SK-N-SH (cell line): ENCODE data around the gene CD69. TPM values are rescaled to one million over a fixed set of nuclear protein-coding genes. Genes with fewer than 3 reads are reported as not detected.

Experiments used
- CTCF ChIA-PET: fragments of 300-600, 350-600 bp; formaldehyde crosslinking; extraction: SDS; loops from one replicate; lab custom pipeline; 2021; lab: Yijun Ruan, JAX
- POLR2A ChIA-PET: fragments of 350-600 bp; sonication (Branson Sonifier 250); formaldehyde crosslinking; extraction: SDS; loops from one replicate; lab custom pipeline; 2020; ENCODE audit warnings: antibody characterized with exemption, inconsistent platforms; lab: Yijun Ruan, JAX
- DNase-seq: peaks from one replicate; pipeline ENCODE4 v3.0.0; 2012
- H2AFZ ChIP-seq: fragments of 200-600 bp; sonication (generic); 2 replicates; pipeline ENCODE4 v1.8.1; 2016; ENCODE audit warnings: antibody characterized with exemption, mild to moderate bottlenecking, low read depth
- H3F3A ChIP-seq: fragments of 200-600 bp; sonication (generic); replicated peaks from 2 replicates; pipeline ENCODE3; 2016; ENCODE audit warnings: antibody characterized with exemption, mild to moderate bottlenecking; ENCODE audit not compliant: insufficient read depth
- H3K27ac ChIP-seq, 2 experiments: fragments of 200-500 bp in 1 of 2; fragments of 200-600 bp in 1 of 2; sonication (Bioruptor generic) in 1 of 2; sonication (generic), shearing (Covaris generic) in 1 of 2; 2 replicates each; pipeline versions ENCODE4 v1.5.1 to v1.6.1; 2014 to 2016; ENCODE audit warnings: low read depth in 2 of 2, inconsistent platforms in 1 of 2, low read length in 1 of 2, mild to moderate bottlenecking in 1 of 2, mixed read lengths in 1 of 2
- H3K27me3 ChIP-seq: fragments of 200-600 bp; sonication (generic), shearing (Covaris generic); 2 replicates; pipeline ENCODE4 v1.6.1; 2016; ENCODE audit warnings: mixed run types; ENCODE audit not compliant: insufficient read depth
- H3K36me3 ChIP-seq, 2 experiments: fragments of 200-500 bp in 1 of 2; fragments of 200-600 bp in 1 of 2; sonication (Bioruptor generic) in 1 of 2; sonication (generic) in 1 of 2; replicated peaks in 1 of 2; 2 replicates each; pipeline versions ENCODE3 to v1.5.1; 2014 to 2016; ENCODE audit warnings: low read length in 1 of 2, mild to moderate bottlenecking in 1 of 2; ENCODE audit not compliant: insufficient read depth in 2 of 2, control insufficient read depth in 1 of 2
- H3K4me1 ChIP-seq, 2 experiments: fragments of 200-500 bp in 1 of 2; fragments of 200-600 bp in 1 of 2; sonication (Bioruptor generic) in 1 of 2; sonication (generic), shearing (Covaris generic) in 1 of 2; 2 replicates each; pipeline versions ENCODE4 v1.5.1 to v1.6.1; 2014 to 2016; ENCODE audit warnings: low read depth in 1 of 2, low read length in 1 of 2, mixed run types in 1 of 2; ENCODE audit not compliant: insufficient read depth in 2 of 2, control insufficient read depth in 1 of 2
- H3K4me2 ChIP-seq: fragments of 200-600 bp; sonication (generic), shearing (Covaris generic); 2 replicates; pipeline ENCODE4 v1.6.1; 2017; ENCODE audit warnings: mixed run types
- H3K4me3 ChIP-seq, 2 experiments: fragments of 200-500 bp in 1 of 2; fragments of 200-600 bp in 1 of 2; sonication (Bioruptor generic) in 1 of 2; sonication (generic), shearing (Covaris generic) in 1 of 2; 2 replicates each; pipeline versions ENCODE4 v1.5.1 to v1.8.1; 2014 to 2016; ENCODE audit warnings: low read depth in 2 of 2, inconsistent platforms in 1 of 2, low read length in 1 of 2, mild to moderate bottlenecking in 1 of 2, mixed read lengths in 1 of 2, moderate library complexity in 1 of 2
- H3K79me2 ChIP-seq: fragments of 200-600 bp; sonication (generic); 2 replicates; pipeline ENCODE4 v1.8.1; 2017; ENCODE audit warnings: mild to moderate bottlenecking; ENCODE audit not compliant: insufficient read depth
- H3K9ac ChIP-seq: fragments of 200-600 bp; sonication (generic); 2 replicates; pipeline ENCODE4 v1.6.1; 2017; ENCODE audit warnings: mixed run types
- H3K9me2 ChIP-seq: fragments of 200-600 bp; sonication (generic); 2 replicates; pipeline ENCODE4 v1.6.1; 2017; ENCODE audit warnings: mixed run types
- H3K9me3 ChIP-seq: fragments of 200-600 bp; sonication (generic); 2 replicates; pipeline ENCODE4 v1.6.1; 2017; ENCODE audit warnings: mixed run types, mild to moderate bottlenecking, moderate library complexity
- H4K20me1 ChIP-seq: fragments of 200-600 bp; sonication (generic); 2 replicates; pipeline ENCODE4 v1.6.1; 2017; ENCODE audit warnings: mild to moderate bottlenecking, mixed run types; ENCODE audit not compliant: insufficient read depth
- ELF1 ChIP-seq: IDR thresholded peaks from 2 replicates; pipeline ENCODE4 v1.4.0; 2012
- FOXJ3 ChIP-seq: sonication (generic); formaldehyde crosslinking; IDR thresholded peaks from 2 replicates; pipeline ENCODE4 v1.5.1; 2020; ENCODE audit warnings: mild to moderate bottlenecking, missing genetic modification reagents
- FOXM1 ChIP-seq: IDR thresholded peaks from 2 replicates; pipeline ENCODE4 v1.4.0; 2012; ENCODE audit warnings: low read depth, mild to moderate bottlenecking
- GABPA ChIP-seq: IDR thresholded peaks from 2 replicates; pipeline ENCODE4 v1.4.0; 2012; ENCODE audit warnings: low read depth, mild to moderate bottlenecking
- GATA2 ChIP-seq: sonication (generic); formaldehyde crosslinking; IDR thresholded peaks from 2 replicates; pipeline ENCODE4 v1.5.0; 2020; ENCODE audit warnings: mild to moderate bottlenecking, missing genetic modification reagents
- IRF3 ChIP-seq: fragments of 150-350 bp; IDR thresholded peaks from 2 replicates; pipeline ENCODE4 v1.6.1; 2016; ENCODE audit warnings: mild to moderate bottlenecking, low read depth, low read length
- JUND ChIP-seq: IDR thresholded peaks from 2 replicates; pipeline ENCODE4 v1.4.0; 2012
- MEF2A ChIP-seq: IDR thresholded peaks from 2 replicates; pipeline ENCODE4 v1.4.0; 2012; ENCODE audit warnings: low read depth, borderline replicate concordance
- PBX3 ChIP-seq: IDR thresholded peaks from 2 replicates; pipeline ENCODE4; 2012
- RAD21 ChIP-seq: IDR thresholded peaks from 2 replicates; pipeline ENCODE4 v1.6.1; 2012; ENCODE audit warnings: mild to moderate bottlenecking, low read length
- RCOR1 ChIP-seq: fragments of 150-350 bp; IDR thresholded peaks from 2 replicates; pipeline ENCODE4 v1.6.1; 2017; ENCODE audit warnings: antibody characterized with exemption, low read length
- RFX5 ChIP-seq: IDR thresholded peaks from 2 replicates; pipeline ENCODE4 v1.6.1; 2012; ENCODE audit warnings: mild to moderate bottlenecking, improper control_type of control experiment, low read length
- RXRA ChIP-seq: IDR thresholded peaks from 2 replicates; pipeline ENCODE4 v1.4.0; 2012; ENCODE audit warnings: low read depth, mild to moderate bottlenecking, borderline replicate concordance
- SIN3A ChIP-seq: IDR thresholded peaks from 2 replicates; pipeline ENCODE4 v1.6.1; 2012; ENCODE audit warnings: low read depth, mild to moderate bottlenecking, low read length, moderate library complexity, borderline replicate concordance
- SMC3 ChIP-seq: IDR thresholded peaks from 2 replicates; pipeline ENCODE4 v1.6.1; 2012; ENCODE audit warnings: low read depth, low read length, improper control_type of control experiment
- TEAD4 ChIP-seq: IDR thresholded peaks from 2 replicates; pipeline ENCODE4 v1.4.0; 2012; ENCODE audit warnings: mild to moderate bottlenecking, borderline replicate concordance; ENCODE audit not compliant: insufficient read depth
- USF1 ChIP-seq: IDR thresholded peaks from 2 replicates; pipeline ENCODE4 v1.4.0; 2012; ENCODE audit warnings: low read depth, borderline replicate concordance
- ZBTB33 ChIP-seq: IDR thresholded peaks from 2 replicates; pipeline ENCODE4 v1.4.0; 2012; ENCODE audit warnings: low read depth, borderline replicate concordance
- WGBS: methylation state at CpG from one replicate; pipeline ENCODE4 v1.1.6; 2017; ENCODE audit warnings: low lambda C conversion rate; 5-methylcytosine and 5-hydroxymethylcytosine counted together
- polyA plus RNA-seq, 3 experiments: library from polyadenylated mRNA; depleted of rRNA; stranded (reverse); fragments of >200 nt; gene quantifications; 2 replicates each; pipeline ENCODE4 v1.2.3, GENCODE V29; 2012
- TF ChIP-seq, protein P1 (sequence below): IDR thresholded peaks from 2 replicates; pipeline ENCODE4 v1.6.1; 2012; ENCODE audit warnings: mild to moderate bottlenecking, low read depth, low read length, moderate library complexity

Gene CD69
- polyA plus RNA-seq, 1 of the 3 experiments (the other 2 are of a cell fraction): not detected

DNA sequence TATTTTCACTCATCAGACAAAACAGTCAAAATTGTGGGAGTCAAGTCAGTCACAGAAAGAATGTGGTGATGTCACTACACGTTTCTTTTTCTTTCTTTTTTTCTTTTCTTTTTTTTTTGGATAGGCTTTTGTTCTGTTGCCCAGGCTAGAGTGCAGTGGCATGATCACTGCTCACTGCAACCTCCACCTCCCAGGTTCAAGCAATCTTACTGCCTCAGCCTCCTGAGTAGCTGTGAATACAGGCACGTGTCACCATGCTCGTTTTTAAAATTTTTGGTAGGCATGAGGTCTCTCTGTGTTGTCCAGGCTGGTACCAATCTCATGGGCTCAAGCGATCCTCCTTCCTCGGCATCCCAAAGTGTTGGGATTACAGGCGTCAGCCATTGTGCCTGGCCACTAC is 30.1 kb downstream of the CD69 start:
- H3K4me3 ChIP-seq: no peak overlapping the region
- no peaks in the 10 kb centered on the region for H3K36me3 ChIP-seq
- no peaks in the 10 kb centered on the region for H3F3A ChIP-seq
- CTCF ChIA-PET: interaction anchor here (1.0 to 1.7 kb wide), 6 partner anchors 9 to 195 kb away, joined by 3 to 7 read pairs (median 4); no protein-coding TSS in a partner anchor
- no peaks in the 10 kb centered on the region for H3K79me2 ChIP-seq
- TF ChIP-seq TEAD4 (no peak), ELF1 (no peak), ZBTB33 (no peak), FOXJ3 (no peak), MEF2A (no peak), RFX5 (no peak), JUND (no peak), RCOR1 (no peak), IRF3 (no peak), USF1 (no peak), GABPA (no peak), SMC3 (no peak), SIN3A (no peak), RXRA (no peak), FOXM1 (no peak), RAD21 (no peak), GATA2 (CRISPR knock-in tag) (no peak), PBX3 (no peak)
- TF ChIP-seq, protein P1, sequence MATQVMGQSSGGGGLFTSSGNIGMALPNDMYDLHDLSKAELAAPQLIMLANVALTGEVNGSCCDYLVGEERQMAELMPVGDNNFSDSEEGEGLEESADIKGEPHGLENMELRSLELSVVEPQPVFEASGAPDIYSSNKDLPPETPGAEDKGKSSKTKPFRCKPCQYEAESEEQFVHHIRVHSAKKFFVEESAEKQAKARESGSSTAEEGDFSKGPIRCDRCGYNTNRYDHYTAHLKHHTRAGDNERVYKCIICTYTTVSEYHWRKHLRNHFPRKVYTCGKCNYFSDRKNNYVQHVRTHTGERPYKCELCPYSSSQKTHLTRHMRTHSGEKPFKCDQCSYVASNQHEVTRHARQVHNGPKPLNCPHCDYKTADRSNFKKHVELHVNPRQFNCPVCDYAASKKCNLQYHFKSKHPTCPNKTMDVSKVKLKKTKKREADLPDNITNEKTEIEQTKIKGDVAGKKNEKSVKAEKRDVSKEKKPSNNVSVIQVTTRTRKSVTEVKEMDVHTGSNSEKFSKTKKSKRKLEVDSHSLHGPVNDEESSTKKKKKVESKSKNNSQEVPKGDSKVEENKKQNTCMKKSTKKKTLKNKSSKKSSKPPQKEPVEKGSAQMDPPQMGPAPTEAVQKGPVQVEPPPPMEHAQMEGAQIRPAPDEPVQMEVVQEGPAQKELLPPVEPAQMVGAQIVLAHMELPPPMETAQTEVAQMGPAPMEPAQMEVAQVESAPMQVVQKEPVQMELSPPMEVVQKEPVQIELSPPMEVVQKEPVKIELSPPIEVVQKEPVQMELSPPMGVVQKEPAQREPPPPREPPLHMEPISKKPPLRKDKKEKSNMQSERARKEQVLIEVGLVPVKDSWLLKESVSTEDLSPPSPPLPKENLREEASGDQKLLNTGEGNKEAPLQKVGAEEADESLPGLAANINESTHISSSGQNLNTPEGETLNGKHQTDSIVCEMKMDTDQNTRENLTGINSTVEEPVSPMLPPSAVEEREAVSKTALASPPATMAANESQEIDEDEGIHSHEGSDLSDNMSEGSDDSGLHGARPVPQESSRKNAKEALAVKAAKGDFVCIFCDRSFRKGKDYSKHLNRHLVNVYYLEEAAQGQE: no peak
- H3K9me3 ChIP-seq: no peaks in the 10 kb centered on the region
- no peaks in the 10 kb centered on the region for H3K4me1 ChIP-seq
- H2AFZ ChIP-seq: no peak overlapping the region
- no peak for DNase-seq
- H3K9ac ChIP-seq: no peak overlapping the region
- POLR2A ChIA-PET: no interaction called here
- H3K27ac ChIP-seq: no peak overlapping the region
- no peaks in the 10 kb centered on the region for H4K20me1 ChIP-seq
- WGBS: 22% methylated on average over 6 of the region's 6 CpGs
- H3K9me2 ChIP-seq: no peaks in the 10 kb centered on the region
- no peak overlapping the region for H3K4me2 ChIP-seq
- H3K27me3 ChIP-seq: peaks cover 18% of the 10 kb centered on the region; the same call in 1 of the 2 replicates
